IMR-90 (cell line): ENCODE measurements around the gene ZBTB46. TPM values are rescaled to one million over a fixed set of nuclear protein-coding genes. Genes with fewer than 3 reads are reported as not detected.

Source experiments
- ATAC-seq: fragments of 200-7000 bp; cut with Tn5 transposase; 2 replicates; pipeline ENCODE4 v1.9.1; 2020; ENCODE audit warnings: low read depth, mild to moderate bottlenecking, moderate library complexity
- BruUV-seq: library from RNA; stranded (reverse); fragments of 400-500 nt; replicated peaks from 2 replicates; lab custom pipeline; 2021; lab: Mats Ljungman, UMichigan
- CTCF ChIA-PET: fragments of 300-600 bp; formaldehyde crosslinking; extraction: SDS; loops from one replicate; lab custom pipeline; 2021; ENCODE audit warnings: antibody characterized with exemption; lab: Yijun Ruan, JAX
- POLR2A ChIA-PET: fragments of 300-600 bp; sonication (Branson Sonifier 250); formaldehyde crosslinking; loops from one replicate; lab custom pipeline; 2022; ENCODE audit warnings: antibody characterized with exemption; ENCODE audit not compliant: unreplicated experiment; lab: Charles Lee
- DNase-seq: peaks from one replicate; pipeline ENCODE4 v3.0.0; 2013
- H2AFZ ChIP-seq: replicated peaks from 2 replicates; pipeline ENCODE3; 2013; ENCODE audit warnings: low read length, mild to moderate bottlenecking; ENCODE audit not compliant: poor library complexity
- H2AK5ac ChIP-seq: 2 replicates; pipeline ENCODE4 v1.6.1; 2013; ENCODE audit warnings: low read depth, low read length, inconsistent platforms
- H2AK9ac ChIP-seq: replicated peaks from 2 replicates; pipeline ENCODE3; 2013; ENCODE audit warnings: mild to moderate bottlenecking, low read depth, low read length, moderate library complexity; ENCODE audit not compliant: poor library complexity
- H2BK120ac ChIP-seq: 2 replicates; pipeline ENCODE4 v1.6.1; 2013; ENCODE audit warnings: low read depth, low read length, inconsistent platforms
- H2BK15ac ChIP-seq: 3 replicates; pipeline ENCODE4 v1.6.1; 2013; ENCODE audit warnings: low read depth, low read length, inconsistent platforms
- H2BK20ac ChIP-seq: 2 replicates; pipeline ENCODE4 v1.6.1; 2013; ENCODE audit warnings: low read depth, mild to moderate bottlenecking, inconsistent platforms, low read length, moderate library complexity
- H2BK5ac ChIP-seq: 2 replicates; pipeline ENCODE4 v1.6.1; 2013; ENCODE audit warnings: mild to moderate bottlenecking, low read depth, low read length, inconsistent platforms; ENCODE audit not compliant: poor library complexity, severe bottlenecking
- H3K14ac ChIP-seq: replicated peaks from 2 replicates; pipeline ENCODE4 v1.6.1; 2013; ENCODE audit warnings: low read depth, low read length, inconsistent platforms
- H3K18ac ChIP-seq: 2 replicates; pipeline ENCODE4 v1.6.1; 2013; ENCODE audit warnings: low read depth, low read length, control low read depth
- H3K23ac ChIP-seq: 2 replicates; pipeline ENCODE4 v1.6.1; 2013; ENCODE audit warnings: low read depth, low read length, inconsistent platforms
- H3K27ac ChIP-seq: 2 replicates; pipeline ENCODE4 v1.5.1; 2013; ENCODE audit warnings: mild to moderate bottlenecking, control low read depth, low read length; ENCODE audit not compliant: insufficient read depth
- H3K27me3 ChIP-seq: 2 replicates; pipeline ENCODE4 v1.6.1; 2013; ENCODE audit warnings: low read length; ENCODE audit not compliant: control insufficient read depth, insufficient read depth
- H3K36me3 ChIP-seq: 2 replicates; pipeline ENCODE4 v1.6.1; 2013; ENCODE audit warnings: low read length, mixed read lengths; ENCODE audit not compliant: control insufficient read depth, insufficient read depth
- H3K4ac ChIP-seq: 2 replicates; pipeline ENCODE4 v1.6.1; 2013; ENCODE audit warnings: low read depth, low read length, inconsistent platforms
- H3K4me1 ChIP-seq: 2 replicates; pipeline ENCODE4 v1.6.1; 2013; ENCODE audit warnings: low read length, mixed read lengths; ENCODE audit not compliant: control insufficient read depth, insufficient read depth
- H3K4me2 ChIP-seq: 2 replicates; pipeline ENCODE4 v1.6.1; 2013; ENCODE audit warnings: low read depth, mild to moderate bottlenecking, control low read depth, low read length, moderate library complexity
- H3K4me3 ChIP-seq: 2 replicates; pipeline ENCODE4 v1.5.1; 2013; ENCODE audit warnings: low read depth, mild to moderate bottlenecking, control low read depth, low read length, moderate library complexity; ENCODE audit not compliant: insufficient read depth
- H3K56ac ChIP-seq: 2 replicates; pipeline ENCODE4 v1.6.1; 2013; ENCODE audit warnings: low read length, inconsistent platforms; ENCODE audit not compliant: insufficient read depth; ENCODE audit errors: extremely low read depth
- H3K79me1 ChIP-seq, 2 experiments: 2 replicates each; pipeline ENCODE4 v1.6.1; 2013; ENCODE audit warnings: low read length in 2 of 2, inconsistent platforms in 1 of 2, low read depth in 1 of 2
- H3K9ac ChIP-seq: 2 replicates; pipeline ENCODE4 v1.6.1; 2013; ENCODE audit warnings: low read depth, low read length, control low read depth
- H3K9me1 ChIP-seq: 2 replicates; pipeline ENCODE4 v1.6.1; 2013; ENCODE audit warnings: low read length, inconsistent platforms; ENCODE audit not compliant: insufficient read depth
- H3K9me3 ChIP-seq: 2 replicates; pipeline ENCODE4 v1.6.1; 2013; ENCODE audit warnings: low read length; ENCODE audit not compliant: control insufficient read depth, insufficient read depth
- H4K20me1 ChIP-seq: 2 replicates; pipeline ENCODE4 v1.6.1; 2013; ENCODE audit warnings: low read length, inconsistent platforms; ENCODE audit not compliant: insufficient read depth
- H4K5ac ChIP-seq: 2 replicates; pipeline ENCODE4 v1.6.1; 2013; ENCODE audit warnings: mild to moderate bottlenecking, low read depth, low read length, control low read depth
- H4K8ac ChIP-seq, 2 experiments: 2 replicates each; pipeline ENCODE4 v1.6.1; 2013; ENCODE audit warnings: low read depth in 2 of 2, low read length in 2 of 2, control low read depth in 1 of 2, inconsistent platforms in 1 of 2
- H4K91ac ChIP-seq: 2 replicates; pipeline ENCODE4 v1.6.1; 2013; ENCODE audit warnings: low read depth, low read length, inconsistent platforms; ENCODE audit not compliant: insufficient read depth
- BHLHE40 ChIP-seq: fragments of 150-350 bp; IDR thresholded peaks from 2 replicates; pipeline ENCODE4 v1.6.1; 2016; ENCODE audit warnings: mild to moderate bottlenecking, low read depth, low read length
- CEBPB ChIP-seq: IDR thresholded peaks from 2 replicates; pipeline ENCODE4 v1.6.1; 2012; ENCODE audit warnings: low read depth, low read length, improper control_type of control experiment
- CHD1 ChIP-seq: IDR thresholded peaks from 2 replicates; pipeline ENCODE4 v1.6.1; 2012; ENCODE audit warnings: low read depth, low read length, improper control_type of control experiment
- CTCF ChIP-seq: conservative IDR thresholded peaks from 2 replicates; pipeline ENCODE4 v1.5.1; 2012; ENCODE audit warnings: mild to moderate bottlenecking, low read depth, low read length, improper control_type of control experiment
- FOS ChIP-seq: fragments of 150-350 bp; IDR thresholded peaks from 2 replicates; pipeline ENCODE4 v1.6.1; 2016; ENCODE audit warnings: low read depth, low read length
- MAFK ChIP-seq: IDR thresholded peaks from 2 replicates; pipeline ENCODE4 v1.6.1; 2012; ENCODE audit warnings: low read depth, low read length, improper control_type of control experiment
- MAZ ChIP-seq: IDR thresholded peaks from 2 replicates; pipeline ENCODE4 v1.6.1; 2012; ENCODE audit warnings: low read depth, mild to moderate bottlenecking, low read length, improper control_type of control experiment, moderate library complexity, borderline replicate concordance
- MXI1 ChIP-seq: IDR thresholded peaks from 2 replicates; pipeline ENCODE4 v1.6.1; 2012; ENCODE audit warnings: low read depth, mild to moderate bottlenecking, low read length, moderate library complexity, borderline replicate concordance
- NFE2L2 ChIP-seq: fragments of 150-350 bp; IDR thresholded peaks from 2 replicates; pipeline ENCODE4 v1.6.1; 2016; ENCODE audit warnings: low read depth, mild to moderate bottlenecking, low read length
- POLR2A ChIP-seq: IDR thresholded peaks from 2 replicates; pipeline ENCODE4 v1.6.1; 2012; ENCODE audit warnings: mild to moderate bottlenecking, low read depth, low read length
- RAD21 ChIP-seq: IDR thresholded peaks from 2 replicates; pipeline ENCODE4 v1.6.1; 2012; ENCODE audit warnings: low read length, improper control_type of control experiment
- RCOR1 ChIP-seq: IDR thresholded peaks from 2 replicates; pipeline ENCODE4 v1.6.1; 2012; ENCODE audit warnings: mild to moderate bottlenecking, low read length, improper control_type of control experiment; ENCODE audit not compliant: insufficient replicate concordance
- RFX5 ChIP-seq: IDR thresholded peaks from 2 replicates; pipeline ENCODE4 v1.8.0; 2012; ENCODE audit warnings: low read depth, mild to moderate bottlenecking, low read length, moderate library complexity
- SMC3 ChIP-seq: fragments of 150-350 bp; IDR thresholded peaks from 2 replicates; pipeline ENCODE4 v1.6.1; 2016; ENCODE audit warnings: low read depth, mild to moderate bottlenecking, antibody characterized with exemption, low read length, moderate library complexity
- USF2 ChIP-seq: fragments of 150-350 bp; IDR thresholded peaks from 2 replicates; pipeline ENCODE4 v1.6.1; 2017; ENCODE audit warnings: mild to moderate bottlenecking, antibody characterized with exemption, low read length, low read depth
- WGBS, 2 experiments: methylation state at CpG; one replicate each; pipeline versions ENCODE4 v1.1.5 to v1.1.7; 2013; ENCODE audit warnings: missing lambda C conversion rate in 2 of 2; ENCODE audit not compliant: insufficient read length in 1 of 2; ENCODE audit errors: extremely low coverage in 2 of 2; 5-methylcytosine and 5-hydroxymethylcytosine counted together
- dilution Hi-C: fragments of 300-500 bp; cut with HindIII; formaldehyde crosslinking; loops from one replicate; pipeline ENCODE4 v1.14.3; 2018; ENCODE audit warnings: low sequenced_read_pairs; ENCODE audit not compliant: unreplicated experiment
- in situ Hi-C: fragments of 300-500 bp; cut with MboI; formaldehyde crosslinking; loops from 3 replicates; pipeline ENCODE4 v1.14.3; 2019; ENCODE audit warnings: low sequenced_read_pairs, inconsistent platforms, mixed read lengths
- intact Hi-C: fragments of 100-400 bp; cut with micrococcal nuclease; formaldehyde crosslinking; loops from 2 replicates; pipeline ENCODE4 v1.10.0; 2022
- polyA plus RNA-seq, 3 experiments: library from polyadenylated mRNA; depleted of rRNA; stranded (reverse); fragments of >200 nt; gene quantifications; 2 replicates each; pipeline ENCODE4 v1.2.3, GENCODE V29; 2012; ENCODE audit warnings: low replicate concordance in 1 of 3
- total RNA-seq: library from RNA; depleted of rRNA; stranded (reverse); fragments of >200 nt; gene quantifications from 2 replicates; pipeline ENCODE4 v1.2.3, GENCODE V29; 2012
- TF ChIP-seq, protein P1 (sequence below): fragments of 150-350 bp; IDR thresholded peaks from 2 replicates; pipeline ENCODE4 v1.6.1; 2016; ENCODE audit warnings: low read depth, mild to moderate bottlenecking, low read length, moderate library complexity, borderline replicate concordance

The ZBTB46 gene
- total and polyA plus RNA-seq, 2 of the 4 experiments (the other 2 are of a cell fraction): 4.2 to 14.9 TPM

DNA sequence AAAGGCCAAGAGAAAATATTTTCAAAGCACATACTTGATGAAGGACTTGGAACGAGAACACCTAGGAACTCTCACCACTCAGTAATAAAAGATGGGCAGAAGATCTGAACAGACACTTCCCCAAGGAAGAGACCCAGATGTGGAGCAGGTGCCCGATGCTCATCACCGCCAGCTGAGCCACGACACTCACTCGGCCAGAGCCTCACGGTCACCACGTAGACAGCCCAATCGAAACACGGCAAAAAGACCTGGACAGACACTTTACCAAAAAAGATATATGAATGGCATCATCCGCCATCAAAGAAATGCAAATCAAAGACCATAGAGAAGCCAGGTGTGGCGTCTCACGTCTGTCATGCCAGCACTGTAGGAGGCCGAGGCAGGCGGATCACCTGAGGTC is 49.9 kb downstream of the ZBTB46 start:
- WGBS, 2 experiments: 80% methylated on average over 1 of the region's 14 CpGs; no CpG with 5 or more reads in 1 of the 2 experiments
- Histone ChIP-seq H3K23ac (no peak overlapping the region), H3K18ac (no peak overlapping the region), H3K79me1 (peaks cover 4 to 39% of the 10 kb centered on the region in 2 experiments), H3K9me3 (no peaks in the 10 kb centered on the region), H4K20me1 (peaks cover 23% of the 10 kb centered on the region), H3K4me3 (no peak overlapping the region), H3K36me3 (no peaks in the 10 kb centered on the region), H3K27ac (no peak overlapping the region), H3K4ac (no peak overlapping the region), H3K14ac (no peak overlapping the region), H3K27me3 (no peaks in the 10 kb centered on the region), H4K91ac (no peak overlapping the region), H2AK5ac (no peak overlapping the region), H2AK9ac (no peak overlapping the region), H4K8ac (no peak overlapping the region), H3K4me2 (no peak overlapping the region), H3K56ac (no peak overlapping the region), H3K9me1 (no peaks in the 10 kb centered on the region), H2AFZ (no peak overlapping the region), H2BK20ac (no peak overlapping the region), H2BK5ac (no peak overlapping the region), H3K9ac (no peak overlapping the region), H4K5ac (no peak overlapping the region), H2BK15ac (no peak overlapping the region), H2BK120ac (no peak overlapping the region), H3K4me1 (no peaks in the 10 kb centered on the region)
- no TSS peak for BruUV-seq
- TF ChIP-seq RAD21: no peak
- no peak for TF ChIP-seq SMC3
- no peak for TF ChIP-seq POLR2A
- TF ChIP-seq CHD1: no peak
- no peak for TF ChIP-seq FOS
- TF ChIP-seq, protein P1, sequence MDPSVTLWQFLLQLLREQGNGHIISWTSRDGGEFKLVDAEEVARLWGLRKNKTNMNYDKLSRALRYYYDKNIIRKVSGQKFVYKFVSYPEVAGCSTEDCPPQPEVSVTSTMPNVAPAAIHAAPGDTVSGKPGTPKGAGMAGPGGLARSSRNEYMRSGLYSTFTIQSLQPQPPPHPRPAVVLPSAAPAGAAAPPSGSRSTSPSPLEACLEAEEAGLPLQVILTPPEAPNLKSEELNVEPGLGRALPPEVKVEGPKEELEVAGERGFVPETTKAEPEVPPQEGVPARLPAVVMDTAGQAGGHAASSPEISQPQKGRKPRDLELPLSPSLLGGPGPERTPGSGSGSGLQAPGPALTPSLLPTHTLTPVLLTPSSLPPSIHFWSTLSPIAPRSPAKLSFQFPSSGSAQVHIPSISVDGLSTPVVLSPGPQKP: no peak
- TF ChIP-seq RFX5: no peak
- TF ChIP-seq BHLHE40: no peak
- TF ChIP-seq MAZ: no peak
- no peak for TF ChIP-seq MAFK
- no peak for TF ChIP-seq MXI1
- no peak for TF ChIP-seq NFE2L2
- no peak for TF ChIP-seq USF2
- TF ChIP-seq CTCF: no peak
- no peak for TF ChIP-seq RCOR1
- no peak for TF ChIP-seq CEBPB
- ChIA-PET CTCF (no interaction called here), POLR2A (no interaction called here)
- in situ Hi-C loops (loop anchor here (5.0 kb wide), 1 partner anchor 76 kb away; no protein-coding TSS in a partner anchor), intact Hi-C loops (no loop called here), dilution Hi-C loops (no loop called here)
- ATAC-seq (no peak), DNase-seq (no peak)
